Left renal pelvis (tissue), 4 donors: ENCODE data around the gene CGGBP1. TPM values are rescaled to one million over a fixed set of nuclear protein-coding genes. Genes with fewer than 3 reads are reported as not detected.
A peak's percentile ranks its signal among the peaks of the same experiment; 100 is the strongest.
"Not testable (repeated sequence)": the region's sequence is repeated elsewhere in the genome, so short reads cannot be mapped to it uniquely, and the experiment has no call there.

Source experiments
- DNase-seq, 4 donors: peaks; one replicate each; pipeline ENCODE4 v3.0.0-alpha.2; 2013; ENCODE audit warnings: low read depth in 4 of 4, low spot score in 3 of 4
- polyA plus RNA-seq, 4 donors: library from polyadenylated mRNA; unstranded; fragments of 120-200 nt; gene quantifications; one replicate each; pipeline ENCODE4 v1.2.1, GENCODE V29; 2013; ENCODE audit not compliant: insufficient read length in 4 of 4

Gene CGGBP1
- polyA plus RNA-seq, 4 donors: 116 to 191 (median 139) TPM

GRCh38 chr3:88036221-88036620 lies 22.6 kb downstream of the CGGBP1 start:
- no peak for DNase-seq

- no peak for DNase-seq
Measured at GRCh38 chr3:88034491-88035275, 24.1 kb downstream of the CGGBP1 start.

GRCh38 chr3:88033808-88034207 lies 25.0 kb downstream of the CGGBP1 start:
- no peak for DNase-seq

- DNase-seq: no peak
Measured at GRCh38 chr3:88033079-88033478, 25.7 kb downstream of the CGGBP1 start.

GRCh38 chr3:88032245-88032644 lies 26.6 kb downstream of the CGGBP1 start:
- DNase-seq: no peak

- DNase-seq: peak in 1 of 4 donors; percentile 9
Measured at GRCh38 chr3:88031642-88032077, 27.1 kb downstream of the CGGBP1 start.

GRCh38 chr3:88030210-88030609 lies 28.6 kb downstream of the CGGBP1 start:
- no peak for DNase-seq

- no peak for DNase-seq
Measured at GRCh38 chr3:88028876-88029275, 29.9 kb downstream of the CGGBP1 start.

GRCh38 chr3:88025001-88025552 lies 33.7 kb downstream of the CGGBP1 start:
- DNase-seq: no peak

- no peak for DNase-seq
Measured at GRCh38 chr3:88019024-88019423, 39.8 kb downstream of the CGGBP1 start.

- DNase-seq: not testable (repeated sequence)
Measured at GRCh38 chr3:88015656-88016055, 43.1 kb downstream of the CGGBP1 start.

GRCh38 chr3:88013592-88013991 lies 45.2 kb downstream of the CGGBP1 start:
- DNase-seq: no peak

GRCh38 chr3:88010810-88011209 lies 48.0 kb downstream of the CGGBP1 start:
- DNase-seq: no peak

GRCh38 chr3:88009066-88009465 lies 49.7 kb downstream of the CGGBP1 start:
- no peak for DNase-seq

- peak in 1 of 4 donors; percentile 22 for DNase-seq
Measured at GRCh38 chr3:88005066-88005465, 53.7 kb downstream of the CGGBP1 start.

- DNase-seq: peak in 1 of 4 donors; percentile 20
Measured at GRCh38 chr3:88003115-88003755, 55.6 kb downstream of the CGGBP1 start.

GRCh38 chr3:88002448-88002847 lies 56.4 kb downstream of the CGGBP1 start:
- no peak for DNase-seq

Other genes with a start within 250 kb of the CGGBP1 start
- gene ZNF654, start 250 bp upstream of the CGGBP1 start, polyA plus RNA-seq: 10 to 100 TPM; 20.6 to 25.7 (median 21.0) TPM
- gene C3orf38, start 91.0 kb upstream of the CGGBP1 start, polyA plus RNA-seq: 10 to 100 TPM; 26.4 to 34.3 (median 27.0) TPM